ENCODE data around the gene PM20D1.

DNA sequence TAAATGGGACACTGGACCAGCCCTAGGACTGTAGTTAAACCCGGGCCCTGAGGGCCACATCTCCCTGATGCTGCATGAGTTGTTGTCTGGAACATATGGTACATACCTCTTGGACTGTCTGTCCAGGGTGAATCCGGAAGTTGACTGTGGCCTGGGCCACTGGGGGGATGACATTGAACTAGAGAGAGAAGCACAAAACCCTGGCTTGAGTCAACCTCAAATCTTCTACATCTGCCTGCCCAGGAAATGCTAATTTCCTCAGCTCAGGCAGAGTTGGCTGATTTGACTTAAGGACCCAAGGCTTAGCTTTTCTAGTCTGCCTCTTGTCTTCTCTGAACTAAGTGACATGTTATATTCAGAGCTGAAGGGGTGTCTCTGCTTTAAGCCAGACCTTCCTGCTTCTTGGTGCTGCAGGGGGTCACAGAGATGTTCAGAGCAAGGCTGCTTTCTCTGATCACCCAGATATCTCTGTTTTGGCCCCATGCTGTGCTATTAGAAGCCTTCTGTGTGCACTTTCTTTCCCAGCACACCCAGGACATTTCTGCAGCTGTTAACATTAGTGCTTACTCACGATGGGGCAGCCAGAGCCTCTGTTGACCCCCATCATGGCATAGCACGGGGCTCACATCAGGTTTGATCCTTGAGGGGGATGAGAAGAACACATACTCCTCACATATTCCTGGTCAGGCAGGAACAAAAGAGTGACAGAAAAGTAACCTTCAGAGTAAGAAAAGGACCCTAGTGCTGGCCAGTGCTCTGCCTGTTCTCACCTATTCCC, 9.6 kb downstream of the PM20D1 start:
- TF ChIP-seq, protein P1, sequence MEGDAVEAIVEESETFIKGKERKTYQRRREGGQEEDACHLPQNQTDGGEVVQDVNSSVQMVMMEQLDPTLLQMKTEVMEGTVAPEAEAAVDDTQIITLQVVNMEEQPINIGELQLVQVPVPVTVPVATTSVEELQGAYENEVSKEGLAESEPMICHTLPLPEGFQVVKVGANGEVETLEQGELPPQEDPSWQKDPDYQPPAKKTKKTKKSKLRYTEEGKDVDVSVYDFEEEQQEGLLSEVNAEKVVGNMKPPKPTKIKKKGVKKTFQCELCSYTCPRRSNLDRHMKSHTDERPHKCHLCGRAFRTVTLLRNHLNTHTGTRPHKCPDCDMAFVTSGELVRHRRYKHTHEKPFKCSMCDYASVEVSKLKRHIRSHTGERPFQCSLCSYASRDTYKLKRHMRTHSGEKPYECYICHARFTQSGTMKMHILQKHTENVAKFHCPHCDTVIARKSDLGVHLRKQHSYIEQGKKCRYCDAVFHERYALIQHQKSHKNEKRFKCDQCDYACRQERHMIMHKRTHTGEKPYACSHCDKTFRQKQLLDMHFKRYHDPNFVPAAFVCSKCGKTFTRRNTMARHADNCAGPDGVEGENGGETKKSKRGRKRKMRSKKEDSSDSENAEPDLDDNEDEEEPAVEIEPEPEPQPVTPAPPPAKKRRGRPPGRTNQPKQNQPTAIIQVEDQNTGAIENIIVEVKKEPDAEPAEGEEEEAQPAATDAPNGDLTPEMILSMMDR (IDR thresholded peaks at IDR 0.05; ENCODE audit: insufficient read depth, low read length): no peak
- TF ChIP-seq POLR2AphosphoS5 (IDR thresholded peaks at IDR 0.05; ENCODE audit: low read depth) (no peak), GABPA (IDR thresholded peaks at IDR 0.05; ENCODE audit: low read depth) (no peak), SPI1 (IDR thresholded peaks at IDR 0.05; ENCODE audit: borderline replicate concordance, low read depth) (no peak)
- TF ChIP-seq, protein P2, sequence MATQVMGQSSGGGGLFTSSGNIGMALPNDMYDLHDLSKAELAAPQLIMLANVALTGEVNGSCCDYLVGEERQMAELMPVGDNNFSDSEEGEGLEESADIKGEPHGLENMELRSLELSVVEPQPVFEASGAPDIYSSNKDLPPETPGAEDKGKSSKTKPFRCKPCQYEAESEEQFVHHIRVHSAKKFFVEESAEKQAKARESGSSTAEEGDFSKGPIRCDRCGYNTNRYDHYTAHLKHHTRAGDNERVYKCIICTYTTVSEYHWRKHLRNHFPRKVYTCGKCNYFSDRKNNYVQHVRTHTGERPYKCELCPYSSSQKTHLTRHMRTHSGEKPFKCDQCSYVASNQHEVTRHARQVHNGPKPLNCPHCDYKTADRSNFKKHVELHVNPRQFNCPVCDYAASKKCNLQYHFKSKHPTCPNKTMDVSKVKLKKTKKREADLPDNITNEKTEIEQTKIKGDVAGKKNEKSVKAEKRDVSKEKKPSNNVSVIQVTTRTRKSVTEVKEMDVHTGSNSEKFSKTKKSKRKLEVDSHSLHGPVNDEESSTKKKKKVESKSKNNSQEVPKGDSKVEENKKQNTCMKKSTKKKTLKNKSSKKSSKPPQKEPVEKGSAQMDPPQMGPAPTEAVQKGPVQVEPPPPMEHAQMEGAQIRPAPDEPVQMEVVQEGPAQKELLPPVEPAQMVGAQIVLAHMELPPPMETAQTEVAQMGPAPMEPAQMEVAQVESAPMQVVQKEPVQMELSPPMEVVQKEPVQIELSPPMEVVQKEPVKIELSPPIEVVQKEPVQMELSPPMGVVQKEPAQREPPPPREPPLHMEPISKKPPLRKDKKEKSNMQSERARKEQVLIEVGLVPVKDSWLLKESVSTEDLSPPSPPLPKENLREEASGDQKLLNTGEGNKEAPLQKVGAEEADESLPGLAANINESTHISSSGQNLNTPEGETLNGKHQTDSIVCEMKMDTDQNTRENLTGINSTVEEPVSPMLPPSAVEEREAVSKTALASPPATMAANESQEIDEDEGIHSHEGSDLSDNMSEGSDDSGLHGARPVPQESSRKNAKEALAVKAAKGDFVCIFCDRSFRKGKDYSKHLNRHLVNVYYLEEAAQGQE (IDR thresholded peaks at IDR 0.05; ENCODE audit: insufficient replicate concordance, low read depth): no peak

All from HL-60 (cell line).